ENCODE measurements around the gene JMJD8. TPM values are rescaled to one million over a fixed set of nuclear protein-coding genes. Genes with fewer than 3 reads are reported as not detected.

Gene JMJD8
- polyA plus RNA-seq, 3 donors: 28.7 to 45.3 (median 33.5) TPM

DNA sequence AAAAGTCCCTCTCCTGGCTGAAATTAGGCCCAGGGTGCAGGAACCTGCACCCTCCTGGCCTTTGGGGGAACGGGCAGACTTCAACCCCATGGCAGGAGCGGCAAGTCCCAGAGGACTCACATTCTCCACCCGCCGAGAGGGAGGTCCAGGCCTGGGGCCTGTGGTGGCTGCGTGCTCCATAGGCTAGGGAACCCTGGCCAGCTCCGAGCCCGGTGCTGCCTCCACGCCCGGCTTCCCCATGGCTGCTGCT, 42.0 kb upstream of the JMJD8 start:
- intact Hi-C loops (cut with micrococcal nuclease): no loop called here
- H3K4me1 ChIP-seq (ENCODE audit: control insufficient read depth in 1 of 2, insufficient read depth in 2 of 2, low read length in 2 of 2): peaks cover 24 to 38% of the 10 kb centered on the region in 2 donors
- WGBS (ENCODE audit: insufficient coverage): 43% methylated on average over 9 of the region's 9 CpGs

DNA sequence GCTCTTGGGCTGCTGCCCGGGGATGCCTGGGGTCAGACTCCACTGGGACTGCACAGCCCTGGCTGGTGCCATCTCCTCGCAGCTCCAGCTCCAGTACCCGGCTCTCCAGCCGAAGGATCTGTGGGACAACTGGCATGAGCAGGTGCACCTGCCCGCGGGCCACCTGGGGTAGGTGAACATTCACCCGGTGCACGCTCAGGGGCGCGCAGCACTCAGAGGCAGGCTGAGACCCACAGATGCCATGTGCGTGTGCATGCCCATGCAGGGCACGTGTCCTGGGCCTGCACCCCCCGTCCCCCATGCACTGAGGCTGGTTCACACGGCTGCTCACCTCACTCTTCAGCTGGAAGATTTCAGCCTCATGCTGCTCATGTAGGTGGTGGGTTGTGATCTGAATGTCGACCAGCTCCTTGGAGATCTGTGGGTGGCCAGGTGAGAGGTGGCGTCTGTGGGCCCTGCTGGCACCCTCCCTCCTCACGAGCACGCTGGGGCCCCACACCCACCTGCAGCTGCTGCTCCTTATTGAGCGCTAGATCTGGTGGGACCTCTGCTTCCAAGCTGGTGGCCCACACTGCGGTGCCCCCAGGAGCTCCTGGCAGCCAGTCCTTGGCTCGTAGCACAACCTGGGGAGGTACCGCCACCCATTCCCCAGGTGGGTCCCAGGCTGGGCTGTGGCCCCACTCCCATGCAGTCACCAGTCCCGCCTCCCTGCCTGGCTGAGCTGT, 41.5 kb upstream of the JMJD8 start:
- Mint-ChIP-seq H3K9me3 (no peaks in the 10 kb centered on the region), H3K36me3 (peaks cover 4 to 5% of the 10 kb centered on the region in 2 donors), H3K4me3 (peak overlapping the region in 1 of 2 donors; percentile 82), H3K27me3 (ENCODE audit: low read depth in 3 of 3) (peaks cover 11 to 46% (median 20%) of the 10 kb centered on the region in 3 donors), H3K4me1 (peaks cover 9% of the 10 kb centered on the region), H3K27ac (no peak overlapping the region)
- Histone ChIP-seq H3K9me3 (replicated peaks in 1 of 2; ENCODE audit: control insufficient read depth in 1 of 2, insufficient read depth in 1 of 2, low read length in 2 of 2) (no peaks in the 10 kb centered on the region), H3K4me3 (replicated peaks in 1 of 3; ENCODE audit: low read depth in 2 of 3, low read length in 3 of 3) (no peak overlapping the region), H3K27ac (ENCODE audit: low read depth in 1 of 2, low read length in 2 of 2) (no peak overlapping the region), H3K36me3 (replicated peaks in 1 of 2; ENCODE audit: control insufficient read depth in 1 of 2, insufficient read depth in 2 of 2, low read length in 2 of 2) (peaks cover 0 to 6% of the 10 kb centered on the region in 2 donors), H3K4me2 (replicated peaks; ENCODE audit: extremely low read depth, low read length, poor library complexity, severe bottlenecking) (no peak overlapping the region), H4K20me1 (ENCODE audit: insufficient read depth, low read length) (peaks cover 20% of the 10 kb centered on the region), H2AFZ (ENCODE audit: insufficient read depth, low read depth, low read length, poor library complexity, severe bottlenecking) (no peak overlapping the region), H3K9ac (ENCODE audit: insufficient read depth, low read length, poor library complexity, severe bottlenecking) (no peak overlapping the region), H3K79me2 (ENCODE audit: insufficient read depth, low read length) (no peaks in the 10 kb centered on the region), H3K27me3 (ENCODE audit: control insufficient read depth in 2 of 2, insufficient read depth in 2 of 2, low read length in 2 of 2) (peaks cover 3 to 35% of the 10 kb centered on the region in 2 donors), H3K4me1 (ENCODE audit: control insufficient read depth in 1 of 2, insufficient read depth in 2 of 2, low read length in 2 of 2) (peaks cover 25 to 43% of the 10 kb centered on the region in 2 donors)
- TF ChIP-seq, protein P1, sequence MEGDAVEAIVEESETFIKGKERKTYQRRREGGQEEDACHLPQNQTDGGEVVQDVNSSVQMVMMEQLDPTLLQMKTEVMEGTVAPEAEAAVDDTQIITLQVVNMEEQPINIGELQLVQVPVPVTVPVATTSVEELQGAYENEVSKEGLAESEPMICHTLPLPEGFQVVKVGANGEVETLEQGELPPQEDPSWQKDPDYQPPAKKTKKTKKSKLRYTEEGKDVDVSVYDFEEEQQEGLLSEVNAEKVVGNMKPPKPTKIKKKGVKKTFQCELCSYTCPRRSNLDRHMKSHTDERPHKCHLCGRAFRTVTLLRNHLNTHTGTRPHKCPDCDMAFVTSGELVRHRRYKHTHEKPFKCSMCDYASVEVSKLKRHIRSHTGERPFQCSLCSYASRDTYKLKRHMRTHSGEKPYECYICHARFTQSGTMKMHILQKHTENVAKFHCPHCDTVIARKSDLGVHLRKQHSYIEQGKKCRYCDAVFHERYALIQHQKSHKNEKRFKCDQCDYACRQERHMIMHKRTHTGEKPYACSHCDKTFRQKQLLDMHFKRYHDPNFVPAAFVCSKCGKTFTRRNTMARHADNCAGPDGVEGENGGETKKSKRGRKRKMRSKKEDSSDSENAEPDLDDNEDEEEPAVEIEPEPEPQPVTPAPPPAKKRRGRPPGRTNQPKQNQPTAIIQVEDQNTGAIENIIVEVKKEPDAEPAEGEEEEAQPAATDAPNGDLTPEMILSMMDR (IDR thresholded peaks at IDR 0.05): no peak
- intact Hi-C loops (cut with micrococcal nuclease): no loop called here
- WGBS (ENCODE audit: insufficient coverage): 87% methylated on average over 22 of the region's 23 CpGs
- no peak for DNase-seq

More for the DNA sequence above, 42.0 kb upstream of the JMJD8 start:
- TF ChIP-seq, protein P1 (IDR thresholded peaks at IDR 0.05): no peak
- Mint-ChIP-seq H3K4me3 (peak overlapping the region; percentile 79 to 82), H3K9me3 (no peaks in the 10 kb centered on the region), H3K27ac (no peak overlapping the region), H3K27me3 (ENCODE audit: low read depth in 3 of 3) (peaks cover 11 to 46% (median 20%) of the 10 kb centered on the region in 3 donors), H3K4me1 (peaks cover 9% of the 10 kb centered on the region), H3K36me3 (peaks cover 5 to 7% of the 10 kb centered on the region in 2 donors)
- H3K4me3 ChIP-seq (replicated peaks in 1 of 3; ENCODE audit: low read depth in 2 of 3, low read length in 3 of 3): peak overlapping the region in 1 of 3 experiments; percentile 77
- H3K4me2 ChIP-seq (replicated peaks; ENCODE audit: extremely low read depth, low read length, poor library complexity, severe bottlenecking): peak overlapping the region; percentile 94
- H4K20me1 ChIP-seq (ENCODE audit: insufficient read depth, low read length): peaks cover 20% of the 10 kb centered on the region
- H3K9ac ChIP-seq (ENCODE audit: insufficient read depth, low read length, poor library complexity, severe bottlenecking): no peak overlapping the region
- no peak overlapping the region for H3K27ac ChIP-seq (ENCODE audit: low read depth in 1 of 2, low read length in 2 of 2)
- no peaks in the 10 kb centered on the region for H3K9me3 ChIP-seq (replicated peaks in 1 of 2; ENCODE audit: control insufficient read depth in 1 of 2, insufficient read depth in 1 of 2, low read length in 2 of 2)
- peaks cover 3 to 35% of the 10 kb centered on the region in 2 donors for H3K27me3 ChIP-seq (ENCODE audit: control insufficient read depth in 2 of 2, insufficient read depth in 2 of 2, low read length in 2 of 2)
- no peaks in the 10 kb centered on the region for H3K79me2 ChIP-seq (ENCODE audit: insufficient read depth, low read length)
- H3K36me3 ChIP-seq (replicated peaks in 1 of 2; ENCODE audit: control insufficient read depth in 1 of 2, insufficient read depth in 2 of 2, low read length in 2 of 2): peaks cover 0 to 10% of the 10 kb centered on the region in 2 donors
- no peak overlapping the region for H2AFZ ChIP-seq (ENCODE audit: insufficient read depth, low read depth, low read length, poor library complexity, severe bottlenecking)
- DNase-seq: no peak
